Measurements from ENCODE around the gene UCK2. TPM values are rescaled to one million over a fixed set of nuclear protein-coding genes. Genes with fewer than 3 reads are reported as not detected.

The UCK2 gene
- total RNA-seq, 4 donors from 2014 or later, result 9.0 to 16.3 (median 15.5) TPM

DNA sequence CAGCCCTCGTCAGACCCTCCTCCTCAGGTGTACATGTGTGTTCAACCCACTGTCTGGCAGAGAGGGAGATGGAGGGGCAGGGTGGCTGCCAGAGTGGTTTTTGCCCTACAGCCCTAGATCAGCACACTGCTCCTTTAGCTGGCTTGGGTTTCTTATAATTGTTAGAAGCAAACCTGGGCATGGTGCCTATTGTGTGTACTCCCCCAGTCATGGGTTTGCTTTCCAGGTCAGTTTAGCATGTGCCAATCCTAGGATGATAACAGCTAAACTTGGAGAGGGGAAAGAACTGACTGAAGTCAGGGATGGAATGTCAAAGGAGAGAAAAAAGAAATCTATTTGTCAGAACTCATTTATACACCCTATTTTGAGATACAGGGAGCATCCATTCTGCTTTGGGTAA lies 63.3 kb downstream of the UCK2 start:
- TF ChIP-seq, protein P1, sequence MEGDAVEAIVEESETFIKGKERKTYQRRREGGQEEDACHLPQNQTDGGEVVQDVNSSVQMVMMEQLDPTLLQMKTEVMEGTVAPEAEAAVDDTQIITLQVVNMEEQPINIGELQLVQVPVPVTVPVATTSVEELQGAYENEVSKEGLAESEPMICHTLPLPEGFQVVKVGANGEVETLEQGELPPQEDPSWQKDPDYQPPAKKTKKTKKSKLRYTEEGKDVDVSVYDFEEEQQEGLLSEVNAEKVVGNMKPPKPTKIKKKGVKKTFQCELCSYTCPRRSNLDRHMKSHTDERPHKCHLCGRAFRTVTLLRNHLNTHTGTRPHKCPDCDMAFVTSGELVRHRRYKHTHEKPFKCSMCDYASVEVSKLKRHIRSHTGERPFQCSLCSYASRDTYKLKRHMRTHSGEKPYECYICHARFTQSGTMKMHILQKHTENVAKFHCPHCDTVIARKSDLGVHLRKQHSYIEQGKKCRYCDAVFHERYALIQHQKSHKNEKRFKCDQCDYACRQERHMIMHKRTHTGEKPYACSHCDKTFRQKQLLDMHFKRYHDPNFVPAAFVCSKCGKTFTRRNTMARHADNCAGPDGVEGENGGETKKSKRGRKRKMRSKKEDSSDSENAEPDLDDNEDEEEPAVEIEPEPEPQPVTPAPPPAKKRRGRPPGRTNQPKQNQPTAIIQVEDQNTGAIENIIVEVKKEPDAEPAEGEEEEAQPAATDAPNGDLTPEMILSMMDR (IDR thresholded peaks at IDR 0.05; ENCODE audit: low read depth), result no peak

DNA sequence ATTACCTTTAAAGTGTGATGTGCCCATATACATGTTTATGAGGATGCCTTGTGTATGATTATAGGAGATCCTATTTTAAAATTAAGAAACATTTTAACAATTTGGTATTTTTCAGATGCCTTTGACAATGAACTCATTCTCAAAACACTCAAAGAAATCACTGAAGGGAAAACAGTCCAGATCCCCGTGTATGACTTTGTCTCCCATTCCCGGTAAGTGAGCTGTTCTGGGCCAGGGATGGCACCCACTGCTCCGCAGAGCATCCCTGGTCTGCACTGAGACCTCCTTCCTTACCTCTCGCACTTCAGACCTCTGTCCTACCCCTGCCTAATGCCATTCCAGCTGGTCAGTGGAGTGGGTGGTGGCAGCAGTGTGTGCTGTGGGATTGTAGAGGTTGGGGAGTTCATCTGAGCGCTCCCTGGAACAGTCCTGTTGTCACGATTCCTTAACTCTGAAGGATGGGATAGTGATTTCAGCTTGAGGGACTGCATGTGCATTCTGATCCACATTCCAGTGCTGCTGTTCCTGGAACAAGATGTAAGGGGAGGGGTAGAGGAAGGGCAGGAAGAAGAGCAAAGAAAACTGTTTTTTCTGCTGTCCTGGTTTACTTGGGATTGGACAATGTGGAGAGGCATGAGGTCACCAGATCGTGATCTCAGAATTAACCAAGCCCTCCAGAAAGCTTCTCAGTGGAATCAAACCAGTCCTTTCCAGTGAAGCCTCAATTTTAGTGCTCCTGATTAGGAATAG lies 63.9 kb downstream of the UCK2 start:
- TF ChIP-seq, protein P1 (IDR thresholded peaks at IDR 0.05; ENCODE audit: low read depth), result no peak

DNA sequence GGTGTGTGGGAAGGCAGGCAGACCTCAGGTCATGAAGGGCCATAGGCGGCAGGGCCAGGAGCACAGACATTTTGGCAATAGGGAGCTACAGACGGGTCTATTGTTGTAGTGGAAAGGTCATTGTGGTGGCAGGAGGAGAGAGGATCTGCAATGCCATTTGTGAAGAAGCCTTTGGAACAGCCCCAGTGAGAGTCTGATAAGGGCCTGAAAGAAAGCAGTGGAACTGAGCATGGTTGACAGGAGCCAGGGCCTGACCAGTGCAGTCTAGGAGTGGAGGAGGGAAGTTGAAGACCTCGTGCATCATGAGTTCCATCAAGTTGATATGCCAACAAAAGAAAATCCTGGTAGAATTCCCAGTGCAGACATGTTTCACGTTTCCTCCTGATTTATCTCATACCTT lies 65.5 kb downstream of the UCK2 start:
- TF ChIP-seq, protein P1 (IDR thresholded peaks at IDR 0.05; ENCODE audit: low read depth), result no peak

DNA sequence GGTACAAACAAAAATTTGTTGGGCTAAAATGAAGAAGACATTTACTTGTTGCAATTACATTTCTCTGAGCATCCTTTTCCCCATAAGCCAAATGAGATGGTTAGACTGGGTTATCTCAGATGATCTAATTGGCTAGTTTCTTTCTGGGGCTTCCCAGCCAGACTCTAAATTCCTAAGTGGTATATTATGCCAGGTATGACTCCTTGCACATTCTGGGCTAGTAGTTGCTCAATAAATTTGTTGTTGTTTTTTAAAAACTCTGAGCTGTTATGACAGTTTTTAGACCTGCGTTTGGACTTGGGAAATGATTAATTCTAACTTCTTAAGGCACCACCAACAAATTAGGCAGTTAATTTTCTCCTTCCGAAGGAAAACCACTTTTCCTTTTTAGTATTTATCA lies 66.1 kb downstream of the UCK2 start:
- TF ChIP-seq, protein P1 (IDR thresholded peaks at IDR 0.05; ENCODE audit: low read depth), result no peak

DNA sequence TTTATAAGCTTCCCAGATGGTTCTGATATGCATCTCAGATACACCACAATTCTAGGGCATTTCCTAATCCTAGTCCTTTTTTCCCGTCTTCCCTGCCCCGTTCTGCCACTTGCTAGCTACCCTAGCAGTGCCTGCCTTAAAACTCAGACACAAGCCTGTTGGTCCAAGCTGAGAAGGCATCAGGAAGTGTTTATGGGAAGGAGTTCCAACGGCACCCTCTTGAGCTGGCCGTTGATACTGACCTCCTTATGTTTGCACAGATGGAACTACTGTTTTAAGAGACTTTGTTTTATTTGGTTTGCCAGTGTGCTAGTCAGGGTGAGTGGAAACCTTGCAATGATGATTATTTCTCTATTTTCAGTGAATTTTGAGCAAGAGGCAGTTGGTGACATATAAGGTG lies 67.2 kb downstream of the UCK2 start:
- TF ChIP-seq, protein P1 (IDR thresholded peaks at IDR 0.05; ENCODE audit: low read depth), result no peak

DNA sequence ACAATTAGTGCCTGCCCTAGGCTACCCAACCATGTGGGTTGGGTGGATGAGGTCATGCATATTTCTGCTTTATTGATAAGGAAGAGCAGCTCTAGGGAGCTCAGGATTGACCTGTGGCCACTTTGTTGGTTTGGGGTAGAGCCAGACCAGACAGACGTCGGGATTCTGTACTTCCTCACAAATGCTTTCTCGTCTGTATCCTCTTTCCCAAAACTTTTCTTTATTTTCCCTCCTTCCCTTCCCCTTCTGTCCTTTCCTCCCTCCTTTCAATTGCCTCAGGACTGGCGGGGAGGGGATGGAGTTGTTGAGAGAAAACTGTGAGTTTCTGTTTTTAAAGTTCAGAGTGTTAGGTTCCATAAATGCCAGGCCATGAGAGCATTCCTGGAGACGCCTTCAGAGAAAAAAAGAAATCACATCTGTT lies 68.0 kb downstream of the UCK2 start:
- TF ChIP-seq, protein P1 (IDR thresholded peaks at IDR 0.05; ENCODE audit: low read depth), result no peak

DNA sequence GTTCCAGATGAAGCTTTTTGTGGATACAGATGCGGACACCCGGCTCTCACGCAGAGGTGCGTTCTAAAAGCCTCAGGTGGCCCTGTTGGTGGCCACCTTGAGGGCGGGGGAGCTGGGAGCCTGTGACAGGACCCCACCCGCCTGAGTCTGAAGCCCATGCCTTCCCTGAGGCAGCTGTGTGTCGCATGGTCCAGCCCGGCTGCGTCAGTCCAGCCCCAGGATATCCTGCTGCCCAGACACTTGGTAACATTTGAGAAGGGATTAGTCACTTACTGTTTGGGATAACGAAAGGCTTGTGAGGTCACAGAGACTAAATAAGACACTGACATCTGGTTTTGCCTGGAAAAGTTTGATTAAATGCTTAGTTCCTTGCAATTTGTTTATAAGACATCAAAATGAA lies 68.9 kb downstream of the UCK2 start:
- TF ChIP-seq, protein P1 (IDR thresholded peaks at IDR 0.05; ENCODE audit: low read depth), result no peak

Data from subcutaneous adipose tissue (tissue), 4 donors.